Measurements from ENCODE around the gene ITCH. TPM values are rescaled to one million over a fixed set of nuclear protein-coding genes. Genes with fewer than 3 reads are reported as not detected.
A peak's percentile ranks its signal among the peaks of the same experiment; 100 is the strongest.
"Not testable (repeated sequence)": the region's sequence is repeated elsewhere in the genome, so short reads cannot be mapped to it uniquely, and the experiment has no call there.

Gene ITCH
- total and polyA plus RNA-seq, 4 donors = 9.3 to 68.1 (median 30.4) TPM

GRCh38 chr20:34324541-34324940 is 38.5 kb upstream of the ITCH start:
- WGBS, 2 donors = 28 to 47% methylated on average over 2 of the region's 2 CpGs
- ATAC-seq (ENCODE audit: insufficient read depth, low FRiP score) = no peak

DNA sequence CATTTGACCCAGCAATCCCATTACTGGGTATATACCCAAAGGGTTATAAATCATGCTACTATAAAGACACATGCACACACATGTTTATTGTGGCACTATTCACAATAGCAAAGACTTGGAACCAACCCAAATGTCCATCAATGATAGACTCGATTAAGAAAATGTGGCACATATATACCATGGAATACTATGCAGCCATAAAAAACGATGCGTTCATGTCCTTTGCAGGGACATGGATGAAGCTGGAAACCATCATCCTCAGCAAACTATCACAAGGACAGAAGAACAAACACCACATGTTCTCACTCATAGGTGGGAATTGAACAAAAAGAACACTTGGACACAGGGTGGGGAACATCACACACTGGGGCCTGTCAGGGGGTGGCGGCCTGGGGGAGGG is 34.9 kb upstream of the ITCH start:
- not testable (repeated sequence) for DNase-seq; ATAC-seq (ENCODE audit: insufficient read depth, low FRiP score); H3K4me1 ChIP-seq (ENCODE audit: control insufficient read depth in 5 of 5, insufficient read depth in 5 of 5, low read length in 5 of 5); H3K36me3 ChIP-seq (ENCODE audit: control insufficient read depth in 4 of 4, insufficient read depth in 4 of 4, low read length in 4 of 4); H3K9ac ChIP-seq (ENCODE audit: insufficient read depth in 1 of 2, low read length in 2 of 2); H3K27ac ChIP-seq (ENCODE audit: low read depth in 1 of 2, low read length in 1 of 2); H3K4me3 ChIP-seq; H3K9me3 ChIP-seq (ENCODE audit: control insufficient read depth in 4 of 4, insufficient read depth in 3 of 4, low read length in 3 of 4); H3K27me3 ChIP-seq (ENCODE audit: control insufficient read depth in 3 of 3, insufficient read depth in 3 of 3, low read length in 2 of 3)
- 91% methylated on average over 4 of the region's 4 CpGs for WGBS, 2 donors

More at GRCh38 chr20:34324541-34324940, 38.5 kb upstream of the ITCH start:
- peak in 2 of 3 donors; percentile 11 to 44 for DNase-seq
- H3K27me3 ChIP-seq (ENCODE audit: control insufficient read depth in 3 of 3, insufficient read depth in 3 of 3, low read length in 2 of 3) = no peaks in the 10 kb centered on the region
- H3K4me1 ChIP-seq (ENCODE audit: control insufficient read depth in 5 of 5, insufficient read depth in 5 of 5, low read length in 5 of 5) = peaks cover 0 to 5% (median 0%) of the 10 kb centered on the region in 5 donors
- no peak overlapping the region for H3K9ac ChIP-seq (ENCODE audit: insufficient read depth in 1 of 2, low read length in 2 of 2)
- no peak overlapping the region for H3K27ac ChIP-seq (ENCODE audit: low read depth in 1 of 2, low read length in 1 of 2)
- H3K36me3 ChIP-seq (ENCODE audit: control insufficient read depth in 4 of 4, insufficient read depth in 4 of 4, low read length in 4 of 4) = no peaks in the 10 kb centered on the region
- no peak for TF ChIP-seq CTCF (IDR thresholded peaks at IDR 0.05; ENCODE audit: control extremely low read depth, extremely low read depth)
- H3K9me3 ChIP-seq (ENCODE audit: control insufficient read depth in 4 of 4, insufficient read depth in 3 of 4, low read length in 3 of 4) = no peaks in the 10 kb centered on the region
- no peak overlapping the region for H3K4me3 ChIP-seq

DNA sequence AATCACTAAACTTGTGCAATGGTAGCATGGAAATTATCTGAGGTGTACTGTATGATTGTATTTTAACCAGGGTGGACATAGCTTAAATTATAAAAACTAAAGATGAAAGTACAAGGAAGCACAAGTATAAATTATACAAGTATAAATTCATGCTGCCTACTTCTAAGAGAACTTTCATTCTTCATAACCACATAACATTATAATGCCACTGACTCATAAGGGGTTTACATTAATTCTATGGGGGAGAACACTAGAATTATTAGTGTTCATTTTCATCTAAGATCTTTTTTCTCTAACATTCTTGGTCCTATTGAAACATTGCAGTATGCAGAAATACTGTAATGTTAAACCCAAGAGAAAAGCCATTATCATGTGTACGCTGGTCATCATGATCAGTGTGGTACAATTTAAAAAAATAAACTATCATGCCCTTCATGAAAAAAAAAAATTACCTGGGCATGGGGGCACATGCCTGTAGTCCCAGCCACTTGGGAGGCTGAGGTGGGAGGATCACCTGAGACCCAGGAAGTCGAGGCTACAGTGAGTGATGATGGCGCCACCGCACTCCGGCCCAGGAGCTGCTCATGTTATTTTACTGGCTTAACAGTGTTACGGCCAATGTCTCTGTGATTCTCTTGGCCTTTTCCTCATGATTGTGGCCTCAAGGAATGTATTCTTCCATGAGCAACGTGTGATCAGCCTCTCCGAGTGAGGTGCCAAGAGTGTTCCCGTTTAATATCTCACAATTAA is 34.0 kb upstream of the ITCH start:
- no peaks in the 10 kb centered on the region for H3K36me3 ChIP-seq (ENCODE audit: control insufficient read depth in 4 of 4, insufficient read depth in 4 of 4, low read length in 4 of 4)
- no peak for ATAC-seq (ENCODE audit: insufficient read depth, low FRiP score)
- no peaks in the 10 kb centered on the region for H3K9me3 ChIP-seq (ENCODE audit: control insufficient read depth in 4 of 4, insufficient read depth in 3 of 4, low read length in 3 of 4)
- no peak overlapping the region for H3K4me3 ChIP-seq
- 88 to 94% methylated on average over 9 of the region's 9 CpGs for WGBS, 2 donors
- H3K27me3 ChIP-seq (ENCODE audit: control insufficient read depth in 3 of 3, insufficient read depth in 3 of 3, low read length in 2 of 3) = no peaks in the 10 kb centered on the region
- TF ChIP-seq CTCF (IDR thresholded peaks at IDR 0.05; ENCODE audit: control extremely low read depth, extremely low read depth) = no peak
- H3K27ac ChIP-seq (ENCODE audit: low read depth in 1 of 2, low read length in 1 of 2) = no peak overlapping the region
- no peak overlapping the region for H3K9ac ChIP-seq (ENCODE audit: insufficient read depth in 1 of 2, low read length in 2 of 2)
- DNase-seq = no peak
- peaks cover 0 to 5% (median 0%) of the 10 kb centered on the region in 5 donors for H3K4me1 ChIP-seq (ENCODE audit: control insufficient read depth in 5 of 5, insufficient read depth in 5 of 5, low read length in 5 of 5)

- DNase-seq; H3K9me3 ChIP-seq (ENCODE audit: control insufficient read depth in 4 of 4, insufficient read depth in 3 of 4, low read length in 3 of 4); H3K4me3 ChIP-seq; H3K27ac ChIP-seq (ENCODE audit: low read depth in 1 of 2, low read length in 1 of 2); H3K27me3 ChIP-seq (ENCODE audit: control insufficient read depth in 3 of 3, insufficient read depth in 3 of 3, low read length in 2 of 3); H3K9ac ChIP-seq (ENCODE audit: insufficient read depth in 1 of 2, low read length in 2 of 2); H3K36me3 ChIP-seq (ENCODE audit: control insufficient read depth in 4 of 4, insufficient read depth in 4 of 4, low read length in 4 of 4); ATAC-seq (ENCODE audit: insufficient read depth, low FRiP score); H3K4me1 ChIP-seq (ENCODE audit: control insufficient read depth in 5 of 5, insufficient read depth in 5 of 5, low read length in 5 of 5): not testable (repeated sequence)
- 91 to 92% methylated on average over 15 of the region's 15 CpGs for WGBS, 2 donors
These were observed 32.1 kb upstream of the ITCH start for GRCh38 chr20:34330861-34331544.
